ENCODE data around the gene SIKE1.
"Not testable (repeated sequence)": the region's sequence is repeated elsewhere in the genome, so short reads cannot be mapped to it uniquely, and the experiment has no call there.

SIKE1 gene

DNA sequence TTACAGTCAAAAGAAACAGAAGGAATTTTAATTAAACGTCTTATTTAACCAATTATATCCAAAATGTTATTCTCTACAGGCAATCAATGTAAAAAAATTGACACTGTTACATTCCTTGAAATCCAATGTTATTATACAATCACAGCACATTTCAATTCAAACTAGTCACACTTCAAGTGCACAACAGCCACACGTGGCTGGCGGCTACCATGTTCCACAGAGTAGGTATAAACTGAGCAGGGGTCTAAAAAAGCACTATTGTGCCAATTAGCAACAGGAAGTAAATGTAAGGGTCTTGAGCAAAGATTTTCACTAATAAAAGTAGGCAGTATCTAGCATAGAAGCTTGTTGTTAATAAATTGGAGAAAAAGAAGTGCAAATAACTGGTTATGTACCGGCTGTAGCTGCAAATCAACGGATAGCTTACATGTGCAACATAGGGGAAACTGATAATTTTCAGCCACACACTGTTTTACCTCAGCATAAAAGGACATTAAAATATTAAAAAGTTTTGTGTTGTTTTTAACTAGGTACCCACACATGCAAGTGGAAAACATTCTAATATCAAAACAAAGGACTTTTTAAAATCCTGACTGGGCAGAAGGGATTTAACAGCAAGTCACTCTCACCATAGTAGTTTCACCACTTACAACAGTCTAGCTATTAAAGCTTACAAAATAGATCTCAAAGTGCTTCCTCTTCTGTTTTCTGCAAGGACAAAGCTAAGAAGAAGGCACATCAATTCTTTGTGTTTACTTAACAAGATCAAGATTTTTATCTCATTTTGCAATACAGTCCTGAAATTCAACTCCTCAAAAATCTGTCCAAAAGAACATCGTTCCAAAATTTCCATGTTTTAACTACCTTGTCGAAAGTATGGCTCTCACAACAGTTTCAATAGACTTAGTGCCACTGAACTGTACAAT is 25.2 kb downstream of the SIKE1 start:
- DNase-seq = no peak

DNA sequence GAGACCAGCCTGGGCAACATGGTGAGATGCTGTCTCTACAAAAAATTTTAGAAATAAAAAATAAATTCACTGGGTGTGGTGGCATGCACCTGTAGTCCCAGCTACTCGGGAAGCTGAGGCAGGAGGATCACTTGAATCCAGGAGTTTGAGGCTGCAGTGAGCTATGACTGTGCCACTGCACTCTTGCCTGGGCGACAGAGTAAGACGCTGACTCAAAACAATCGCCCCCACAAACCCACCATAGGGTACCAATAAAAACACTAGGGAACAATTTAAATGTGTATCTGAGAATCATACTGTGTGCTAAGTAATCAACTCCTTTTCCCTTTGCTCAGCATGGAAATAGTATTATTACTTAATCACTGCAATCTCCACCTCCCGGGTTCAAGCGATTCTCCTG is 26.8 kb downstream of the SIKE1 start:
- not testable (repeated sequence) for DNase-seq

DNA sequence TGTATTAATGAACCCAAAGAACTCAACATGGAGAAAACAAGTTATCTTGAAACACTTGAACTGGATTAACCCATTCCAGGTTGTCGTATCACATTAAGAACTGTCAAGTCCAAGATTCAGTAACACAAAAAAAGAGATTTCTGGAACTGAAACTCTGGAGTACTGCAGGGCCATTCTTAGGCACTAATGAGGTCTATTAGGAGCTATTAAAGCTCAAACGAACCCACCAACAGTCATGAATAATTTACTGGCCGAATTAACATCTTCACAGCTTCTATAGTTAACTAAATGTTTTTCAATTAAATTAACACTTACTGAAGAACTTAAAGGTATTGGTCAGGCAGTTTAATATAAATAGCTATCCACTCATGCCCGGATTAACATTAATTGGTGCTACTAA is 27.3 kb downstream of the SIKE1 start:
- no peak for DNase-seq

GRCh38 chr1:114750780-114751179 is 29.7 kb downstream of the SIKE1 start:
- DNase-seq = peak; percentile 55

GRCh38 chr1:114749835-114750234 is 30.6 kb downstream of the SIKE1 start:
- DNase-seq = no peak

DNA sequence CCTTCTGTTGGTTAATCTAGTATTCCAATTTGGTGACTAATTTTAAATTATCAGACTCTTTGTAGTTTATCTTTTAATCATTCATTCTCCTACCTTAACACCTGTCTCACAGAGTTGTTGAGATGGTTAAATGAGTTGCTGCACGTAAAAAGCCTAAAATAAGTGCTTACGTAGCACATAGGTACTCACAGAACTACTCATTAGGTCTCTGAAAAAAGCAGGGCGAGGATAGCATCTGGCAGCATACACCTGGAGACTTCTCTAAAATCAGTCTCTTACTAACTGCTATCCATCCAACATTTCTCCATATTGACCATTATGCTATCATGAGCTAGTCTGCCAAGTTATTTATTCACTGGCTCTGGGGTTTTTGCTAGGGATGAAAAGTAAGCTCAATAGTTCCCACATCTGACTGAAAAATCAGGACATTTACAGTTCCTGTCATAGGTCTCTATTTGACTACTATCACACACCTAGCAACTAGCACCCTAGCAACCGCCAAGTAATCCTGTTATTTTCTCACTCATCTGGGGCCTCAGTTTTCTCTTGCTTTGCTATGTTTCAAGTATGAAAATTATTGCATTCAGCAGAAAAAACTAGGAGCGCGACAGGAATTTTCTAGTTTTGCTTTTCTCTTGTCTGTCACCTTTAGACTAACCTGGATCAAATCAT is 33.9 kb downstream of the SIKE1 start:
- DNase-seq = no peak

- DNase-seq = no peak
Observed at GRCh38 chr1:114745291-114745690, 35.2 kb downstream of the SIKE1 start.

- no peak for DNase-seq
Observed at GRCh38 chr1:114741963-114742746, 38.3 kb downstream of the SIKE1 start.

DNA sequence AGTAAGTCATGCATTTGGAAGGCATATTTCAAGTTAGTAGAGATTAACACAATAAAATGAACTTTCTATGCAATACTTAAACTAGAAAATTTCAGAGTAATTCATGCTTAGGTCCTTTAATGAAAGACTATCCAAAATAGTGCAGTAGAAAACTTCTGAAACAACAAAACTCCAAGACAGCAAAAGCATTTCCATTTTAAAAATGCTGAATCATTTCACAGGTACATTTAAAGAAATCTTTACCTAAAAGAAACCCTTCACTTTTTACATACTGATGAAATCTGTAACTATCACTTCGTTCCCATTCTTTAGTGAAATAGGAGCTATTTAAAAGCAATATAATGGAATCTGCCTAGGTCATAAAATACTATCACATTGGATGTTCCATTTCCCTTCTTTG is 40.2 kb downstream of the SIKE1 start:
- DNase-seq = no peak

GRCh38 chr1:114737314-114737849 is 43.1 kb downstream of the SIKE1 start:
- no peak for DNase-seq

- DNase-seq = no peak
Observed at GRCh38 chr1:114735479-114735878, 45.0 kb downstream of the SIKE1 start.

DNA sequence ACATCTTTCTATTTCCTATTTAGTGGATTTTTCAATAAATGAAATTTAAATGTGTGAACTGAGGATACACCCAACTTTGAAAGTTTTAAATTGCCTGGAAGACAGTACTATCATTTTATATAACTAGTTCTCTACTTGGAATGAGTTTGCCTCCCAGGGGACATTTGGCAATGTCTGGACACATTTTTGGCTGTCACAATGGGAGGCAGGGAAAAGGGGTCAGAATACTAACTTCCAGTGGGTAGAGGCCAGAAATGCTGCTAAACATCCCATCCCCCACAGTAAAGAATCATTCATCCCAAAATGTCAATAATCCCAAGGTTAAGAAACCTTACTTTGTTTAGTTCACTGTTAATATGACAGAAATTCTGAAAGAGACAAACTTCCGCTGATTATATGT is 50.7 kb downstream of the SIKE1 start:
- no peak for DNase-seq

- DNase-seq = no peak
Observed at GRCh38 chr1:114728553-114728952, 51.9 kb downstream of the SIKE1 start.

- no peak for DNase-seq
Observed at GRCh38 chr1:114725230-114725629, 55.3 kb downstream of the SIKE1 start.

DNA sequence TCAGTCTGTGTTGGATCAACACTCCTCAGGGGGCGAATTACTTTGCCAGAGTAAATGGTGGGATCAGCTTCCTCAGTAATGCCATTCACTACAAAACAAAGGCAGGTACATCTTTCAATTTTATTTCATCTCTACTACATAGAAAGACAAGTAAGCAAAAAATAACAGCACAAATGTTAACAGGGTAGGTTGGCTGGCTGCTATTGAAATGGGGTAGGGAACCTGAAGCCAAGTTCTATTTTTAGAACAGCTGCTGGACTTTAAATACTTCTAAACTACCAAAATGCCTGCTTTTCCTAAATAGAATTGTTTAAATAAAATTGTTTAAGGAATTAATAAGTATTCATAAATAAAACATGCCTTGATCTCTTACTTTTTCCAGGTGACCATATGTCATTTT is 56.6 kb downstream of the SIKE1 start:
- DNase-seq = no peak

DNA sequence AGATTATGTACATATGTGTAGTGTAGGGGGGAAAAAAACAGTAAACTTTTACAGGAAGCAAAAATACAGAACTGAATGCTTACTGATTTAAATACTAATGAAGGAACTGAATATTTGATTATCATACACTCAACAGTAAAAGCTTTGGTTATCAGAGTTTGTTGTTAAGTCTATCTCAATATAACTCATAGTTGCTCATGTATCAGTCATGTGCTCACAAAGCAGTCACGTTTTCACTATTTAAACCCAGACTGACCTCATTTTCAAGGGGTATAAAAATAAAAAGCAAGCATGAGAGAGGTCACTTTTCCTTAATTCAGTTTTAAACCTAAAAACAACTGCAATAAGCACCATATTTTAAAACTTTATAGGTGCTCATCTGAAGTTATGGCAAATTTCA is 57.0 kb downstream of the SIKE1 start:
- DNase-seq = no peak

- no peak for DNase-seq
Observed at GRCh38 chr1:114720492-114720891, 60.0 kb downstream of the SIKE1 start.

Data from eye (tissue), 1 donor.